Upper lobe of left lung (tissue), 4 donors: ENCODE results near the gene ATP13A4.

ENCODE experiments used
- CTCF ChIP-seq, 6 experiments: fragments of 450-650 bp in 4 of 6; fragments of 200-600 bp in 2 of 6; sonication (generic) in 2 of 6; IDR thresholded peaks; one replicate each; pipeline ENCODE4 v1.5.1; 2016 to 2019; ENCODE audit warnings: antibody characterized with exemption in 6 of 6
- POLR2AphosphoS5 ChIP-seq, 2 donors: sonication (generic); formaldehyde crosslinking; IDR thresholded peaks; one replicate each; pipeline ENCODE4 v1.5.1; 2017; ENCODE audit warnings: antibody characterized with exemption in 2 of 2

DNA sequence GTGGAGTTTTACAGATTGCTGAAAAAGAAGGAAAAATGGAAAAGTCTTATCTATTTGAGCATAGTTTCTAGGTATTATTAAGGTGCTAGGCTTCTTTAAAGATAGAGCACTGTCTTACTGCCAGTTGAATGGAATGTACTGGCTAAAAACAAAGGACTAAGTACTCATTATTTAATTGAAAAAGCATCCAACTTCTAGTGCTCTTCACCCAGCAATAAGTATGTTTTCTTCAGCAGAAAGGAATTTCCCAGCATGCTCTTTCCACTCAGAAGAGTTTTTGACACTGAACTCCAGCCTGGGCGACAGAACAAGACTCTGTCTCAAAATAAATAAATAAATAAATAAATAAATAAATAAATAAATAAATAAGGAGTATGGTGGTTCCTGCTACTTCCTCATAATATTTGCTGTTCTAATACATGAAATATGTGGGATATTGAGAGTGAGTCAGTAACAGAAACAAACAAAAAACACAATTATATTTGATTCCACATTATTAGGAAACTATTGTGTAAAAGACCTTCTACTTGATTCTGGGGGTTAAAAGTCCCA is 70.6 kb downstream of the ATP13A4 start:
- TF ChIP-seq CTCF (IDR thresholded peaks at IDR 0.05) = no peak
- no peak for TF ChIP-seq POLR2AphosphoS5 (IDR thresholded peaks at IDR 0.05)
